ENCODE data around the gene ERCC6L2. TPM values are rescaled to one million over a fixed set of nuclear protein-coding genes. Genes with fewer than 3 reads are reported as not detected.

ERCC6L2 gene
- total RNA-seq, 2 experiments from 2014 or later: 30.8 to 31.3 TPM

DNA sequence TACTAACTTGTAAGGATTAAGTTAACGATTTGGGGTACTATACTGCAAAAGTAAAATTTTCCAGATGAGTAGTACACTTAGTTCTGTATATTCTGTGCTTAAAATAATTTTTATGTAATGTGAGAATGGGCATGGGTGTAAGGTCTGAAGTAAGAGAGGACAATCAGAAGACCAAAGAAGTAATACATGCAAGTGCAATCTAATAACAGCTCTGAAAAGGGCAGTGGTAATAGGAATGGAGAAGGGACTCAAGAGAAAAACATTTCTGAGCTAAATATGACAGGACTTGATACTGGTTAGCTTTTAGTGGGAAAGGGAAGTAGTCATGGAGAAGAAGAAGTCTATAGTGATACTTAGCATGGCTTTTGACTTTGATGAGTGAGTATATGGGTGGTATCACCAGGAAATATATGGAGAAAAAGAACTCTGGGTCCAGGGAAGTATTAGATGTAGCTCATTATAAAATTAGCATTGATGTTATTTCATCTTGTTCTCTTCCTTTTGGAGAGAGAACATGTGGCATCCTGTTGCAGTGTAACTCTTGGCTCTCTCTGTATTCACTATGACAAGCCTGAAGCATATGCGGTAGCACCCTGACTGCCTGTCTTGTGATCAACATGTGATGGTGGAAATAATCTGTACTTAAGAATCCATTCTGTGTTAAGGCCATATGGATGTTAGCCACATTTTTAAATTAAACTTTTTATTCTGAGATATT, 60.5 kb downstream of the ERCC6L2 start:
- intact Hi-C loops (cut with DNase I, micrococcal nuclease): no loop called here
- CTCF ChIA-PET: no interaction called here
- peaks cover 96% of the 10 kb centered on the region for H3K36me3 Mint-ChIP-seq (ENCODE audit: low read depth)

DNA sequence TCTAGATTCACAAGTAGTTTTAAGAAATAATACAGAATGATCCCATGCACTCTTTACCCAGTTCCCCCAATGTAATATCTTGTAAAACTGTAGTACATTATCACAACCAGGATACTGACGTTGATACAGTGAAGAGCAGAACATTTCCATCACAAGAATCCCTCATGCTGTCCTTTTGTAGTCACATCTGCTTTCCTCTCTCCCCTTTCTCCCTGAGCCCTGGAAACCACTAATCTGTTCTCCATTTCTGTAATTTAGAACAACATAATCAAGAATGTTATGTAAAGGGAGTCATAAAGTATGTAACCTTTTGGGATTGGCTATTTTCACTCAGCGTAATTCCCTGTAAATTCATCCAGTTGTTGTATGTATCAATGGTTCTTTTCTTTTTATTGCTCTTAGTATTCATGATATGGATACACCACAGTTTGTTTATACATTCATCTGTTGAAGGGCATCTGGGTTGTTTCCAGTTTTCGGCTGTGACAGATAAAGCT, 61.1 kb downstream of the ERCC6L2 start:
- Histone ChIP-seq H3K4me3 (ENCODE audit: low read length) (no peak overlapping the region), H3K9me3 (ENCODE audit: control insufficient read depth in 1 of 2, insufficient read depth in 1 of 2, low read length in 2 of 2) (no peaks in the 10 kb centered on the region), H3K27ac (ENCODE audit: low read depth in 1 of 2, low read length in 2 of 2) (no peak overlapping the region), H3K27me3 (ENCODE audit: control insufficient read depth in 1 of 2, insufficient read depth in 2 of 2, low read length in 2 of 2) (no peaks in the 10 kb centered on the region), H3K36me3 (ENCODE audit: insufficient read depth, low read length) (peaks cover 46% of the 10 kb centered on the region), H3K4me1 (ENCODE audit: insufficient read depth, low read length) (no peaks in the 10 kb centered on the region)
- TF ChIP-seq, protein P1, sequence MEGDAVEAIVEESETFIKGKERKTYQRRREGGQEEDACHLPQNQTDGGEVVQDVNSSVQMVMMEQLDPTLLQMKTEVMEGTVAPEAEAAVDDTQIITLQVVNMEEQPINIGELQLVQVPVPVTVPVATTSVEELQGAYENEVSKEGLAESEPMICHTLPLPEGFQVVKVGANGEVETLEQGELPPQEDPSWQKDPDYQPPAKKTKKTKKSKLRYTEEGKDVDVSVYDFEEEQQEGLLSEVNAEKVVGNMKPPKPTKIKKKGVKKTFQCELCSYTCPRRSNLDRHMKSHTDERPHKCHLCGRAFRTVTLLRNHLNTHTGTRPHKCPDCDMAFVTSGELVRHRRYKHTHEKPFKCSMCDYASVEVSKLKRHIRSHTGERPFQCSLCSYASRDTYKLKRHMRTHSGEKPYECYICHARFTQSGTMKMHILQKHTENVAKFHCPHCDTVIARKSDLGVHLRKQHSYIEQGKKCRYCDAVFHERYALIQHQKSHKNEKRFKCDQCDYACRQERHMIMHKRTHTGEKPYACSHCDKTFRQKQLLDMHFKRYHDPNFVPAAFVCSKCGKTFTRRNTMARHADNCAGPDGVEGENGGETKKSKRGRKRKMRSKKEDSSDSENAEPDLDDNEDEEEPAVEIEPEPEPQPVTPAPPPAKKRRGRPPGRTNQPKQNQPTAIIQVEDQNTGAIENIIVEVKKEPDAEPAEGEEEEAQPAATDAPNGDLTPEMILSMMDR (IDR thresholded peaks at IDR 0.05): no peak
- Mint-ChIP-seq H3K36me3 (ENCODE audit: low read depth) (peaks cover 96% of the 10 kb centered on the region), H3K27me3 (no peaks in the 10 kb centered on the region), H3K4me1 (ENCODE audit: low read depth) (no peaks in the 10 kb centered on the region), H3K4me3 (no peak overlapping the region), H3K27ac (no peak overlapping the region), H3K9me3 (peaks cover 9% of the 10 kb centered on the region)
- POLR2A ChIA-PET: no interaction called here
- ATAC-seq (ENCODE audit: poor library complexity) (no peak), DNase-seq (no peak)
- CTCF ChIA-PET: no interaction called here
- intact Hi-C loops (cut with DNase I, micrococcal nuclease): no loop called here

More for the DNA sequence above, 60.5 kb downstream of the ERCC6L2 start:
- Histone ChIP-seq H3K4me1 (ENCODE audit: insufficient read depth, low read length) (no peaks in the 10 kb centered on the region), H3K27me3 (ENCODE audit: control insufficient read depth in 1 of 2, insufficient read depth in 2 of 2, low read length in 2 of 2) (no peaks in the 10 kb centered on the region), H3K27ac (ENCODE audit: low read depth in 1 of 2, low read length in 2 of 2) (no peak overlapping the region), H3K4me3 (ENCODE audit: low read length) (no peak overlapping the region), H3K36me3 (ENCODE audit: insufficient read depth, low read length) (peaks cover 45% of the 10 kb centered on the region), H3K9me3 (ENCODE audit: control insufficient read depth in 1 of 2, insufficient read depth in 1 of 2, low read length in 2 of 2) (no peaks in the 10 kb centered on the region)
- POLR2A ChIA-PET: no interaction called here
- TF ChIP-seq, protein P1 (IDR thresholded peaks at IDR 0.05): no peak
- H3K27ac Mint-ChIP-seq: no peak overlapping the region
- ATAC-seq (ENCODE audit: poor library complexity) (no peak), DNase-seq (no peak)
- no peaks in the 10 kb centered on the region for H3K4me1 Mint-ChIP-seq (ENCODE audit: low read depth)
- H3K27me3 Mint-ChIP-seq: no peaks in the 10 kb centered on the region
- H3K4me3 Mint-ChIP-seq: no peak overlapping the region
- peaks cover 9% of the 10 kb centered on the region for H3K9me3 Mint-ChIP-seq

DNA sequence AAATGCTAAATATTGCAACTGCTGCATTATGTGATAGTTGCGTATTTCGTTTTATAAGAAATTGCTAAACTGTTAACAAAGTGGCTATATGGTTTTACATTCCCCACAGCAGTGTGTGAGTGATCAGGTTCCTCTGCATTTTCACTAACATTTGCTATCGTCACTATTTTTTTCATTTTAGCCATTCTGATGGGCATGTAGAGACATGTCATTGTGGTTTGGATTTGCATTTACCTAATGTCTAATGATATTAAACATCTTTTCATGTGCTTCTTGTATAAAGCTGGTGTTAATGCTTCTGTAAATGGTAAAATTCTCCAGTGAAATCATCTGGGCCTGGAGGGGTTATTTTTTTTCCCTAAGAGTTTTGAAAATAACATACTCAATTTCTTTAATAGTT, 61.6 kb downstream of the ERCC6L2 start:
- H3K4me1 Mint-ChIP-seq (ENCODE audit: low read depth): no peaks in the 10 kb centered on the region
- peaks cover 49% of the 10 kb centered on the region for H3K36me3 ChIP-seq (ENCODE audit: insufficient read depth, low read length)

More for the DNA sequence above, 61.6 kb downstream of the ERCC6L2 start:
- no peak for ATAC-seq (ENCODE audit: poor library complexity)
- Histone ChIP-seq H3K27me3 (ENCODE audit: control insufficient read depth in 1 of 2, insufficient read depth in 2 of 2, low read length in 2 of 2) (no peaks in the 10 kb centered on the region), H3K4me1 (ENCODE audit: insufficient read depth, low read length) (no peaks in the 10 kb centered on the region), H3K27ac (ENCODE audit: low read depth in 1 of 2, low read length in 2 of 2) (no peak overlapping the region), H3K9me3 (ENCODE audit: control insufficient read depth in 1 of 2, insufficient read depth in 1 of 2, low read length in 2 of 2) (no peaks in the 10 kb centered on the region), H3K4me3 (ENCODE audit: low read length) (no peak overlapping the region)
- Mint-ChIP-seq H3K27me3 (no peaks in the 10 kb centered on the region), H3K9me3 (peaks cover 9% of the 10 kb centered on the region), H3K4me3 (no peak overlapping the region), H3K36me3 (ENCODE audit: low read depth) (peaks cover 96% of the 10 kb centered on the region), H3K27ac (no peak overlapping the region)
- DNase-seq: no peak
- intact Hi-C loops (cut with DNase I, micrococcal nuclease): no loop called here
- ChIA-PET POLR2A (no interaction called here), CTCF (no interaction called here)
- TF ChIP-seq, protein P1 (IDR thresholded peaks at IDR 0.05): no peak
